Measurements from ENCODE around the gene PLSCR5. TPM values are rescaled to one million over a fixed set of nuclear protein-coding genes. Genes with fewer than 3 reads are reported as not detected.
A peak's percentile ranks its signal among the peaks of the same experiment; 100 is the strongest.

PLSCR5 gene
- polyA plus RNA-seq (ENCODE audit: insufficient read length): not detected

GRCh38 chr3:146605106-146605505, at the start of gene PLSCR5:
PLSCR5 (minus strand) TSS chr3:146605346; CDS start chr3:146605212, 134 bp downstream.
- DNase-seq: no peak

GRCh38 chr3:146653978-146654377, 48.8 kb upstream of the PLSCR5 start:
- DNase-seq: no peak

- no peak for DNase-seq
These were observed 45.7 kb upstream of the PLSCR5 start for GRCh38 chr3:146650691-146651442.

- DNase-seq: no peak
These were observed 41.1 kb upstream of the PLSCR5 start for GRCh38 chr3:146646261-146646660.

- DNase-seq: no peak
These were observed 36.1 kb upstream of the PLSCR5 start for GRCh38 chr3:146640955-146641867.

- no peak for DNase-seq
These were observed 35.2 kb upstream of the PLSCR5 start for GRCh38 chr3:146640361-146640760.

- no peak for DNase-seq
These were observed 33.6 kb upstream of the PLSCR5 start for GRCh38 chr3:146638718-146639117.

GRCh38 chr3:146637871-146638270, 32.7 kb upstream of the PLSCR5 start:
- no peak for DNase-seq

- no peak for DNase-seq
These were observed 31.7 kb upstream of the PLSCR5 start for GRCh38 chr3:146636881-146637280.

GRCh38 chr3:146634346-146634745, 29.2 kb upstream of the PLSCR5 start:
- DNase-seq: no peak

- no peak for DNase-seq
These were observed 23.5 kb upstream of the PLSCR5 start for GRCh38 chr3:146628671-146629070.

- no peak for DNase-seq
These were observed 21.4 kb upstream of the PLSCR5 start for GRCh38 chr3:146626403-146627122.

GRCh38 chr3:146625186-146625775, 20.1 kb upstream of the PLSCR5 start:
- no peak for DNase-seq

- no peak for DNase-seq
These were observed 16.6 kb upstream of the PLSCR5 start for GRCh38 chr3:146621723-146622122.

GRCh38 chr3:146612015-146612414, 6.9 kb upstream of the PLSCR5 start:
- no peak for DNase-seq

GRCh38 chr3:146611096-146611495, 6.0 kb upstream of the PLSCR5 start:
- DNase-seq: no peak

GRCh38 chr3:146598535-146598934, 6.6 kb downstream of the PLSCR5 start:
- peak; percentile 53 for DNase-seq

GRCh38 chr3:146594843-146595482, 10.2 kb downstream of the PLSCR5 start:
- DNase-seq: no peak

GRCh38 chr3:146593776-146594175, 11.4 kb downstream of the PLSCR5 start:
- DNase-seq: no peak

GRCh38 chr3:146590521-146590920, 14.6 kb downstream of the PLSCR5 start:
- no peak for DNase-seq

GRCh38 chr3:146589899-146590508, 15.1 kb downstream of the PLSCR5 start:
- DNase-seq: peak; percentile 34

- DNase-seq: no peak
These were observed 20.0 kb downstream of the PLSCR5 start for GRCh38 chr3:146585156-146585555.

Data from hindlimb muscle (tissue), 1 donor.